RWPE1 (cell line): ENCODE results near the gene GPC2.
"Not testable (repeated sequence)": the region's sequence is repeated elsewhere in the genome, so short reads cannot be mapped to it uniquely, and the experiment has no call there.

Experiments
- CTCF ChIA-PET: fragments of 350-600 bp; sonication (Branson Sonifier 250); formaldehyde crosslinking; extraction: SDS; loops from one replicate; lab custom pipeline; 2021; lab: Yijun Ruan, JAX
- POLR2A ChIA-PET: fragments of 400-600 bp; formaldehyde crosslinking; extraction: SDS; loops from one replicate; lab custom pipeline; 2020; ENCODE audit warnings: antibody characterized with exemption; ENCODE audit not compliant: low non-redundant PET; lab: Yijun Ruan, JAX
- DNase-seq: peaks from one replicate; pipeline ENCODE4 v3.0.0; 2012; ENCODE audit warnings: low spot score
- H3K27ac ChIP-seq: fragments of 450-650 bp; 2 replicates; pipeline ENCODE4 v1.5.1; 2017
- TF ChIP-seq, protein P1 (sequence below): fragments of 450-650 bp; conservative IDR thresholded peaks from 2 replicates; pipeline ENCODE4 v1.5.1; 2017; ENCODE audit warnings: low read depth, mild to moderate bottlenecking

Gene GPC2

DNA sequence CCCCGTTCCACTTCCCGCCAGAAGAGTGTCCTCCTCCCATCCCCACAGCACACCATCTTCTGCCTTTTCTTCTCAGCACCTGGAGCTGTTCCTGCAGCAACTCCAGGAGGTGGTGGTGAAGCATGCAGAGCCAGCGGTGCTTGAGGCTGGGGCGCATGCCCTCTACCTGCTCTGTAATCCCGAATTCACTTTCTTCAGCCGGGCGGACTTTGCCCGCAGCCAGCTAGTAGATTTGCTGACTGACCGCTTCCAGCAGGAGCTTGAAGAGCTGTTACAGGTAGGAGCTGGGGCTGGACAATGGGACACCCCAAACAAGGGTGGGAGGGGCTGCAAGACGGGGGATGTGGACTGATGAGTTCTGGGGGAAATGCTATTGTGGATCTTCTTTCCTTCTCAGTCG is 23.5 kb upstream of the GPC2 start:
- ChIA-PET CTCF (no interaction called here), POLR2A (no interaction called here)
- DNase-seq: no peak
- H3K27ac ChIP-seq: no peak overlapping the region
- TF ChIP-seq, protein P1, sequence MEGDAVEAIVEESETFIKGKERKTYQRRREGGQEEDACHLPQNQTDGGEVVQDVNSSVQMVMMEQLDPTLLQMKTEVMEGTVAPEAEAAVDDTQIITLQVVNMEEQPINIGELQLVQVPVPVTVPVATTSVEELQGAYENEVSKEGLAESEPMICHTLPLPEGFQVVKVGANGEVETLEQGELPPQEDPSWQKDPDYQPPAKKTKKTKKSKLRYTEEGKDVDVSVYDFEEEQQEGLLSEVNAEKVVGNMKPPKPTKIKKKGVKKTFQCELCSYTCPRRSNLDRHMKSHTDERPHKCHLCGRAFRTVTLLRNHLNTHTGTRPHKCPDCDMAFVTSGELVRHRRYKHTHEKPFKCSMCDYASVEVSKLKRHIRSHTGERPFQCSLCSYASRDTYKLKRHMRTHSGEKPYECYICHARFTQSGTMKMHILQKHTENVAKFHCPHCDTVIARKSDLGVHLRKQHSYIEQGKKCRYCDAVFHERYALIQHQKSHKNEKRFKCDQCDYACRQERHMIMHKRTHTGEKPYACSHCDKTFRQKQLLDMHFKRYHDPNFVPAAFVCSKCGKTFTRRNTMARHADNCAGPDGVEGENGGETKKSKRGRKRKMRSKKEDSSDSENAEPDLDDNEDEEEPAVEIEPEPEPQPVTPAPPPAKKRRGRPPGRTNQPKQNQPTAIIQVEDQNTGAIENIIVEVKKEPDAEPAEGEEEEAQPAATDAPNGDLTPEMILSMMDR: no peak

DNA sequence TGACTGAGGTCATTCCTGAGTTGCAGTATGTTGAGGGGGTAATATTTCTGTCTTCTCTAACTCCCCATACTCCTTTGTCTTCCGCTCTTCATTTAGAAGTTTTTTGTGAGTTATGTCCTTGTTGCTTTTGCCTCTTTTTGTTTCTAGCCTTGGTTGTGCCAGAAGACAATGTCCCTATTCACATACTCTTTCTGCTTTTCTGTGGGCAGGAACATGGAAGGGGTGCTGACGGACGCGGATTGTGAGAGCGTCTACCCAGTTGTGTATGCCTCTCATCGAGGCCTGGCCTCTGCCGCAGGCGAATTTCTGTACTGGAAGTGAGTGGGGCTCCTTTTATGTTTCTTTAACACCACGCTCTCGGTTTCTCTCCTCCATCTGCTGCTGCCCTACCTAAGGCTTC is 21.1 kb upstream of the GPC2 start:
- CTCF ChIA-PET: no interaction called here
- POLR2A ChIA-PET: no interaction called here

DNA sequence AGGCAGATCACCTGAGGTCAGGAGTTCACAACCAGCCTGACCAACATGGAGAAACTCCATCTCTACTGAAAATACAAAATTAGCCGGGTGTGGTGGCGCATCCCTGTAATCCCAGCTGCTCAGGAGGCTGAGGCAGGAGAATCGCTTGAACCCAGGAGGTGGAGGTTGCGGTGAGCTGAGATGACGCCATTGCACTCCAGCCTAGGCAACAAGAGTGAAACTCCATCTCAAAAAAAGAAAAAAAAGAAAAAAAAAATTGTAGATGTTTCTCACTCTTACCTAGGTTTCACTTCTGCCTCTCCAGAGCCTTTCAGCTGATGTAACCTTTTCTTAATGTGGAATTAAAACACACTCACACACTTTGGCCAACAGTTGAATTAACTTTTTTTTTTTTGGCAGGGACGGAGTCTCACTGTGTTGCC is 18.7 kb upstream of the GPC2 start:
- H3K27ac ChIP-seq, CTCF ChIA-PET, POLR2A ChIA-PET, DNase-seq: not testable (repeated sequence)

More for the DNA sequence above, 21.1 kb upstream of the GPC2 start:
- H3K27ac ChIP-seq: no peak overlapping the region
- no peak for DNase-seq
- TF ChIP-seq, protein P1: no peak

DNA sequence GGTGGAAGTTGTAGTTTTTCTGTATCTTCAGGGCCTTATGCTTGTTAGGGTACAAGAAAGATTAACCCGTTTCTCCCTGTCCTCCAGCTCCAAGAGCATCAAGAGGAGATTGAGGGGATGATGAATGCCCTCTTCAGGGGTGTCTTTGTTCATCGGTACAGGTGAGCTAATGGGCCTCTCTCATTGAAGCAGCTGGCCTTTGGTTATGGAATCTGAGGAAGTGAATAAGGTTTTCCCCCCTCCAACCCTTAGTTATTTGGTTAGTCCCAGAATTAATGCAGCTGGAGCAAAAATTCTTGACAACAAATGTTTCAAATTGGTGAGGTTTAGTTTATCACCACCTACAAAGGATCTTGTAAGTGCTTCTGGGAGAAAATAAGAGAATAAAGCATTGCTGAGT is 18.0 kb upstream of the GPC2 start:
- no peak overlapping the region for H3K27ac ChIP-seq
- DNase-seq: no peak
- TF ChIP-seq, protein P1: no peak
- POLR2A ChIA-PET: no interaction called here
- CTCF ChIA-PET: interaction anchor here (1.5 kb wide), 1 partner anchor 62 kb away, joined by 3 read pairs; no protein-coding TSS in a partner anchor

DNA sequence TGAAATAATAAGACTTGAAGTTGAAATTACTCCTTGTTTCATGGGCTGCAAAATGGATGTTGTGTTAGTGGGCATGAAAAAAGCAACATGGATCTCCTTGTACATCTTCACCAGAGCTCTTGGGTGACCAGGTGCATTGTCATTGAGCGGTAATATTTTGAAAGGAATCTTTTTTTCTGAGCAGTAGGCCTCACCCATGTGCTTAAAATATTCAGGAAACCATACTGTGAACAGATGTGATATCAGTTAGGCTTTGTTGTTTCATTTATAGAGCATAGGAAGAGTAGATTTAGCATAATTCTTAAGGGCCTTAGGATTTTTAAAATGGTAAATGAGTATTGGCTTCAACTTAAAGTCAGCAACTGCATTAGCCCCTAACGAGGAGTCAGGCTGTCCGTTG is 15.8 kb upstream of the GPC2 start:
- DNase-seq: no peak
- ChIA-PET CTCF (no interaction called here), POLR2A (no interaction called here)
- TF ChIP-seq, protein P1: no peak
- no peak overlapping the region for H3K27ac ChIP-seq

DNA sequence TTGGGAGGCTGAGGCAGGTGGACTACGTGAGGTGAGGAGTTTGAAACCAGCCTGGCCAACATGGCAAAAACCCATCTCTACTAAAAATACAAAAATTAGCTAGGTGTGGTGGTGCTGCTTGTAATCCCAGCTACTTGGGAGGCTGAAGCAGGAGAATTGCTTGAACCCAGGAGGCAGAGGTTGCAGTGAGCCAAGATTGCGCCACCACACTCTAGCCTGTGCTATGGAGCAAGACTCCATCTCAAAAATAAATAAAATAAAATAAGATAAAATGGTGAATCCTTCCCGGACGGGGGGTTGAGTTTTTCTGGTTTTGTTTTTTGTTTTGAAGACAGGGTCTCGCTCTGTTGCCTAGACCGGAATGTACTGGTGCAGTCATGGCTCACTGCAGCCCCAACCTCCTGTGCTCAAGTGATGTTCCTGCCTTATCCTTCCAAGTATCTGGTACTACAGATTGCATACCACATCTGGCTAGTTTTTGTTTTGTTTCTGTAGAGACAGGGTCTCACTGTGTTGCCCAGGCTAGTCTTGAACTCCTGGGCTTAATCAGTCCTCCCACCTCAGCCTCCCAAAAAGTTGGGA is 15.2 kb upstream of the GPC2 start:
- CTCF ChIA-PET, POLR2A ChIA-PET, DNase-seq, H3K27ac ChIP-seq: not testable (repeated sequence)

DNA sequence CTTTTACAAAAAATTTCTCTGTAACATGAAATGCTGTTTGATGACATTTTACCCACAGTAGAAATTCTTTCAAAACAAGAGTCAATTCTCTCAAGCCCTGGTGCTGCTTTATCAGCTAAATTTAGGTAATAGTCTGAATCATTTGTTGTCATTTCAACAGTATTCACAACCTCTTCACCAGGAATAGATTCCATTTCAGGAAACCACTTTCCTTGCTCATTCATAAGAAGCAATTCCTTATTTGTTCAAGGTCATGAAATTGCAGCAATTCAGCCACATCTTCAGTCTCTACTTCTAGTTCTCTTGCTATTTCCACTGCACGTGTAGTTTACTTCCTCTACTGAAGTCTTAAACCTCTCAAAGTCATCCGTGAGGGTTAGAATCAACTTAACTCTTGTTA is 14.6 kb upstream of the GPC2 start:
- H3K27ac ChIP-seq: no peak overlapping the region
- POLR2A ChIA-PET: no interaction called here
- CTCF ChIA-PET: no interaction called here
- DNase-seq: no peak
- TF ChIP-seq, protein P1: no peak
